ENCODE results near the gene STK11. TPM values are rescaled to one million over a fixed set of nuclear protein-coding genes. Genes with fewer than 3 reads are reported as not detected.

Gene STK11
- total RNA-seq, 4 donors from 2014 or later = 52.5 to 91.2 (median 68.7) TPM

DNA sequence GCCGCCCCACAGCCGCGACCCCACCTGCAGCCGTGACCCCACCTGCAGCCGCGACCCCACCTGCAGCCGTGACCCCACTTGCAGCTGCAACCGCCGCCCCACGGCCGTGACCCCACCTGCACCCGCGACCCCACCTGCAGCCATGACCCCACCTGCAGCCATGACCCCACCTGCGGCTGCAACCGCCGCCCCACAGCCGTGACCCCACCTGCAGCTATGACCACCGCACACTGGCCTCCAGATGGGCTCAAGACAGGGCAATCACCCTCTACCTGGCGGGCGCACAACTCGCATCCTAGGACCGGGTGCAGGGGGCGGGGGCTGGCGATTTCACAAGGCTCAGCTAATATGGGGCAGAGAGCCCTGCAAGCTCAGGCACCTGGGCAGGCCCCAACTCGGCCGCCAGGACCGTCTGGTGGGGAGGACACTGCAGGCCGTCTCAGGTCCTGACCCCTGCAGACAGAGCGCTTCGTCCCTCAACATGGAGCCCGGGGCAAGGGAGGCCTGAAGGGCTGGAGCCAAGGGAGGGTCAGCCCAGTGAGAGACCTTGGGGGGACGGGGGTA is 46.6 kb upstream of the STK11 start:
- 92 to 93% methylated on average over 19 to 30 of the region's 32 CpGs for WGBS, 2 donors
- H3K4me1 ChIP-seq = peaks cover 0 to 70% (median 24%) of the 10 kb centered on the region in 4 donors

DNA sequence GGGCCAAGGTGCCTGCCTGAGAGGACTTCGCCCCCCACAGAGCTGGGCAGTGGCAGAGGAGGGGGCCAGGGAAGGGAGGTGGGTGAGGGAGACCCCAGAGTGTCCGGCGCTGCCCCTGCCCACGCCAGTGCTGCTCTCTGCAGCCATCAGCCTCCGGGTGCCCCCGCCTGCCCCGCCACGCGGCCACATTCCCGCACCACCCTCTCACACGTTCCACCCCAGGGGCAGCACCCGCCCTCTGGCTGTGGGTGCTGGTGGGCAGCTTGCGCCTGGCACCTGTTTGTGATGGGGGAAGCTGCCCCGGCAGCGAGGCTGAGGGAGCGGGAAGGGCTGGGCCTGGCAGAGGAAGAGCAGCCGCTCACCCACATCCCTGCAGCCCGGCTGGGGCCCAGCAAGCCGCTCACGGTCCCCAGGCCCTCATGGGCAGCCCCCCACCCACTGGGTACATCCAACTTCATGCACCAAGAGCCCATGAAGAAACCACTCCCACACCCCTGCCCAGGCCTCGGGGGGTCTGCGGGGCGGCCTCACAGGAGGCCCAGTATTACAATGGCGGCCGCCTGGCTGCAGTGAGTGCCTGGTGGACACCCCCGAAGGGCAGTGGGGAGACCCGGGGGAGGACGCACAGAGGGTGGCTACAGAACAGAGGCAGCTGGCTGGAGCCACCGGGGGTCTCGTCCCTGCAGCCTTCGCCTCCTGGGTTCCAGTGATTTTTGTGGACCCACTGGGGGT is 45.5 kb upstream of the STK11 start:
- Histone ChIP-seq H3K36me3 (peaks cover 0 to 19% (median 0%) of the 10 kb centered on the region in 3 donors), H3K27me3 (no peaks in the 10 kb centered on the region), H3K9me3 (no peaks in the 10 kb centered on the region), H3K27ac (peak overlapping the region in 1 of 4 donors; percentile 40), H3K4me3 (no peak overlapping the region), H3K4me1 (peaks cover 0 to 64% (median 17%) of the 10 kb centered on the region in 4 donors)
- no peak for DNase-seq (ENCODE audit: low spot score in 2 of 2)
- WGBS, 2 donors = 69 to 85% methylated on average over 19 to 22 of the region's 31 CpGs
- TF ChIP-seq, protein P1, sequence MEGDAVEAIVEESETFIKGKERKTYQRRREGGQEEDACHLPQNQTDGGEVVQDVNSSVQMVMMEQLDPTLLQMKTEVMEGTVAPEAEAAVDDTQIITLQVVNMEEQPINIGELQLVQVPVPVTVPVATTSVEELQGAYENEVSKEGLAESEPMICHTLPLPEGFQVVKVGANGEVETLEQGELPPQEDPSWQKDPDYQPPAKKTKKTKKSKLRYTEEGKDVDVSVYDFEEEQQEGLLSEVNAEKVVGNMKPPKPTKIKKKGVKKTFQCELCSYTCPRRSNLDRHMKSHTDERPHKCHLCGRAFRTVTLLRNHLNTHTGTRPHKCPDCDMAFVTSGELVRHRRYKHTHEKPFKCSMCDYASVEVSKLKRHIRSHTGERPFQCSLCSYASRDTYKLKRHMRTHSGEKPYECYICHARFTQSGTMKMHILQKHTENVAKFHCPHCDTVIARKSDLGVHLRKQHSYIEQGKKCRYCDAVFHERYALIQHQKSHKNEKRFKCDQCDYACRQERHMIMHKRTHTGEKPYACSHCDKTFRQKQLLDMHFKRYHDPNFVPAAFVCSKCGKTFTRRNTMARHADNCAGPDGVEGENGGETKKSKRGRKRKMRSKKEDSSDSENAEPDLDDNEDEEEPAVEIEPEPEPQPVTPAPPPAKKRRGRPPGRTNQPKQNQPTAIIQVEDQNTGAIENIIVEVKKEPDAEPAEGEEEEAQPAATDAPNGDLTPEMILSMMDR (IDR thresholded peaks at IDR 0.05) = no peak
- TF ChIP-seq POLR2A (IDR thresholded peaks at IDR 0.05) = no peak
- no peak for TF ChIP-seq EP300 (IDR thresholded peaks at IDR 0.05)

More for the DNA sequence above, 46.6 kb upstream of the STK11 start:
- no peak for DNase-seq (ENCODE audit: low spot score in 2 of 2)
- no peak for TF ChIP-seq EP300 (IDR thresholded peaks at IDR 0.05)
- TF ChIP-seq, protein P1 (IDR thresholded peaks at IDR 0.05) = no peak
- no peak for TF ChIP-seq POLR2A (IDR thresholded peaks at IDR 0.05)
- Histone ChIP-seq H3K9me3 (no peaks in the 10 kb centered on the region), H3K4me3 (no peak overlapping the region), H3K27me3 (no peaks in the 10 kb centered on the region), H3K27ac (no peak overlapping the region), H3K36me3 (peaks cover 0 to 20% (median 0%) of the 10 kb centered on the region in 3 donors)

DNA sequence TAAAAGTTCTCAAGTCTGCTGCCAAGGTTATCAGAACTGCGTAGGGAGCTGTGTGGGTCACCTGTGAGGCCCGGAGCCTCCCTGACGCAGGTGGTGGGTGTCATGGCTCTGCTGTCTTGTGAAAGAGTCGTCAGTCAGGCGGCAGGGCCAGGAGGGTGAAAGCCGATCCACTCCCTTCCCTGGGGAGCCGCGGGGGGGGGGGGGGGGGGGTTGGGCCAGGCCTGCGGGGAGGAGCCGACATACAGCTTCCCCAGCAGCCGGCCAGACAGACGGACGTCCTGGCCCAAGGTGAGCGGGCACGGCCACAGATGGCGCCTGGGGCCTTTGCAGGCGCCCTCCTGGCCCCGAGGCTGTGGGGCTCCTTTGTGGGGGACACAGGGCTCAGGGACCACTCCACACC is 43.9 kb upstream of the STK11 start:
- Histone ChIP-seq H3K4me1 (peaks cover 0 to 59% (median 11%) of the 10 kb centered on the region in 4 donors), H3K36me3 (peaks cover 0 to 25% (median 0%) of the 10 kb centered on the region in 3 donors), H3K4me3 (no peak overlapping the region), H3K27me3 (no peaks in the 10 kb centered on the region), H3K9me3 (no peaks in the 10 kb centered on the region), H3K27ac (peak overlapping the region in 2 of 4 donors; percentile 36 to 48)
- TF ChIP-seq, protein P1 (IDR thresholded peaks at IDR 0.05) = no peak
- TF ChIP-seq EP300 (IDR thresholded peaks at IDR 0.05) (no peak), POLR2A (IDR thresholded peaks at IDR 0.05) (no peak)
- no peak for DNase-seq (ENCODE audit: low spot score in 2 of 2)
- 71 to 72% methylated on average over 5 to 10 of the region's 18 CpGs for WGBS, 2 donors

DNA sequence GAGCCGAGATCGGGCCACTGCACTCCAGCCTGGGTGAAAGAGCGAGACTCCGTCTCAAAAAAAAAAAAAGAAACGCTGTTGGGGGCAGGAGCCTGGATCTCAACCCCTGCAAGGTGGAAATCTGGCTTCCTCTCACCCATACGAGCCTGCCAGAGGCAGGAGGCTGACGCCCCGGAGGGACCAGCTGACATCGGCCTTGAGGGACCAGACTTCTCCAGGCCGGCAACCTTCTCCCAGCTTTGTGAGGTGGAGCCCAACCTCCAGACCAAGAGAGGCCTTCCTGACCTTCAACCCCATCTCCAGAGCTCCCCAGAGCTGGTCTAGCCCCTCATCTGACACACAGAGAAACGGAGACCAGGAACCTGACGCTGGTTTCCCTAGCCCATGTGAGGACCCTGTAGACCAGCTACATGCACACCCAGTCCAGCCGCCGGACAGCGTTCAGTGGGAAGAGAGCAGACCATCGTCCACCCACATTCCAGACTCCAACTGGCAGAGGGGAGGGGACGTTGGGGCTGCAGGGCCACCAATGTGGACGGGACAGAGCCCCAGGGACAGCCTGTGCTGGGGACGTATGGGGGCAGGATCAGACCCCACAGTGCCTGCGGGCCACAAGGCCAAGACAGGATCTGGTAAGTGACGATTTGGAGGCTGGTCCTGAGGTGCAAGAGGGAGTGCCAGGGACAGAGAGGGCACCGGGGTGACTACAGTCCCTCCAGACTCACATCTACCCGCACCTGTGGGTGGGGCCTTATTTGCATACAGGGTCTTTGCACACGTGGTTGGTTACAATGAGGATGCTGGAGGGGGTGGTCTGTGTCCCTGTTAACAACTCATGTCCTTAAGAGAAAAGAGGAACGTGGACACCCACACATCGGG is 42.9 kb upstream of the STK11 start:
- H3K27ac ChIP-seq = peak overlapping the region in 2 of 4 donors; percentile 28 to 56
- DNase-seq (ENCODE audit: low spot score in 2 of 2) = no peak
- 68 to 76% methylated on average over 22 to 26 of the region's 26 CpGs for WGBS, 2 donors

More for the DNA sequence above, 42.9 kb upstream of the STK11 start:
- no peaks in the 10 kb centered on the region for H3K27me3 ChIP-seq
- H3K36me3 ChIP-seq = peaks cover 0 to 31% (median 0%) of the 10 kb centered on the region in 3 donors
- H3K9me3 ChIP-seq = no peaks in the 10 kb centered on the region
- TF ChIP-seq EP300 (IDR thresholded peaks at IDR 0.05) (no peak), POLR2A (IDR thresholded peaks at IDR 0.05) (no peak)
- TF ChIP-seq, protein P1 (IDR thresholded peaks at IDR 0.05) = no peak
- no peak overlapping the region for H3K4me3 ChIP-seq
- peaks cover 0 to 59% (median 15%) of the 10 kb centered on the region in 4 donors for H3K4me1 ChIP-seq
